Right lobe of liver (tissue), 4 donors: ENCODE data around the gene ZP2.

Experiments
- CTCF ChIP-seq, 4 donors: fragments of 200-600 bp in 3 of 4; fragments of 450-650 bp in 1 of 4; IDR thresholded peaks; one replicate each; pipeline versions ENCODE4 v1.5.1 to v1.8.0; 2016 to 2022; ENCODE audit warnings: antibody characterized with exemption in 4 of 4, mild to moderate bottlenecking in 2 of 4
- POLR2A ChIP-seq: fragments of 450-650 bp; IDR thresholded peaks from one replicate; pipeline ENCODE4 v1.6.1; 2017; ENCODE audit warnings: antibody characterized with exemption, mild to moderate bottlenecking
- donor health status: DM: no; HTN: no; CAD: no.
- donor health status: DM: no; HTN: no; CAD: no.
- donor health status: DM: no; HTN: yes; CAD: no.

- TF ChIP-seq CTCF (IDR thresholded peaks at IDR 0.05) = peak; percentile 60 to 63 (median 60)
- TF ChIP-seq POLR2A = no peak
Measured at GRCh38 chr16:21156767-21157467, 54.5 kb downstream of the ZP2 start.
